Testis (tissue), 3 donors: ENCODE results near the gene ZNF219. TPM values are rescaled to one million over a fixed set of nuclear protein-coding genes. Genes with fewer than 3 reads are reported as not detected.

Source experiments
- DNase-seq: peaks from one replicate; pipeline ENCODE4 v3.0.0-alpha.2; 2019
- H3K27ac ChIP-seq, 2 donors: fragments of 200-600 bp; sonication (generic); one replicate each; pipeline ENCODE4 v1.5.1; 2019
- H3K27me3 ChIP-seq: fragments of 200-600 bp; sonication (generic); one replicate; pipeline ENCODE4 v1.5.1; 2019
- H3K36me3 ChIP-seq: fragments of 200-600 bp; sonication (generic); one replicate; pipeline ENCODE4 v1.5.1; 2017; ENCODE audit warnings: low read depth; ENCODE audit errors: missing control alignments
- H3K4me1 ChIP-seq: fragments of 200-600 bp; sonication (generic); one replicate; pipeline ENCODE4 v1.5.1; 2019
- H3K4me3 ChIP-seq, 2 donors: fragments of 200-600 bp; sonication (generic); one replicate each; pipeline ENCODE4 v1.5.1; 2017 to 2019
- H3K9me3 ChIP-seq: fragments of 200-600 bp; sonication (generic); one replicate; pipeline ENCODE4 v1.5.1; 2017
- POLR2A ChIP-seq: fragments of 450-650 bp; IDR thresholded peaks from one replicate; pipeline ENCODE4 v1.6.1; 2017; ENCODE audit warnings: antibody characterized with exemption, mild to moderate bottlenecking, moderate library complexity
- WGBS, 2 donors: methylation state at CpG; one replicate each; pipeline ENCODE4 v1.1.5; 2018; 5-methylcytosine and 5-hydroxymethylcytosine counted together
- intact Hi-C: fragments of 100-400 bp; cut with DNase I; formaldehyde crosslinking; loops from one replicate; pipeline ENCODE4 v1.15.1; 2023; ENCODE audit warnings: low total_unique reads
- polyA plus RNA-seq: library from polyadenylated mRNA; stranded (reverse); fragments of 350-450 nt; fragmentation: Illumina TruSeq; extraction: RNeasy Lipid Tissue Mini Kit (QIAGEN cat#74804); gene quantifications from one replicate; pipeline ENCODE4 v1.2.3, GENCODE V29; 2014; ENCODE audit warnings: low read depth, low replicate concordance; ENCODE audit not compliant: insufficient read depth
- total RNA-seq, 2 donors: library from RNA; depleted of rRNA; stranded (reverse); fragments of >200 nt; gene quantifications; one replicate each; pipeline ENCODE4 v1.2.3, GENCODE V29; 2016
- TF ChIP-seq, protein P1 (sequence below), 3 experiments: fragments of 450-650 bp in 2 of 3; fragments of 200-600 bp in 1 of 3; sonication (generic) in 1 of 3; IDR thresholded peaks; one replicate each; pipeline ENCODE4 v1.5.1; 2016 to 2019; ENCODE audit warnings: antibody characterized with exemption in 3 of 3, mild to moderate bottlenecking in 2 of 3, moderate library complexity in 1 of 3

ZNF219 gene
- total and polyA plus RNA-seq, 3 donors from 2014 or later, result 17.7 to 64.8 (median 42.8) TPM

DNA sequence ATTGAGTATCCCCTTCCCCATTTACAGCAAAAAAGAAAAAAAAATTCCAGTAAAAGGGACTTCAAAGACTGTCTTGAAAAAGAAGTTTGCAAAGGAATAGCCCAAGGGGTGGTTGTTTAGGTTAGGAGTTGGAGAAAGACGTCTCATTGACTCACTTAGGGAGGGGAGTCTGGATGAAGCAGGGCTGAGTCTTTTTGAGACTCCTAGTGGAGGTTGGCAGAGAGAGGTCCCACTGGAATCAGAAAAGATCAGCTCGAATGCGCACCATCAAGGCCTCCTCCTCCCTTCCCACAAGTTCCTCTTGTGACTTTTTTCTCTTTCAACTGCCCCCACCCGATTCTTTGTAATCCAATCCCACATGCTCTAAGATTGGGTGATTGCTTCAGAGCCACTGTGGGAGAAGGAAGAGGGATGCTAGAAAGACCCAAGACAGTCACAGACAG is 26.4 kb downstream of the ZNF219 start:
- peak; percentile 55 for DNase-seq
- H3K27me3 ChIP-seq, result no peaks in the 10 kb centered on the region
- H3K4me1 ChIP-seq, result peaks cover 26% of the 10 kb centered on the region
- H3K9me3 ChIP-seq, result no peaks in the 10 kb centered on the region
- intact Hi-C loops, result no loop called here
- peak overlapping the region; percentile 70 to 89 for H3K27ac ChIP-seq
- H3K4me3 ChIP-seq, result peak overlapping the region; percentile 68 to 75
- TF ChIP-seq POLR2A, result no peak
- TF ChIP-seq, protein P1, sequence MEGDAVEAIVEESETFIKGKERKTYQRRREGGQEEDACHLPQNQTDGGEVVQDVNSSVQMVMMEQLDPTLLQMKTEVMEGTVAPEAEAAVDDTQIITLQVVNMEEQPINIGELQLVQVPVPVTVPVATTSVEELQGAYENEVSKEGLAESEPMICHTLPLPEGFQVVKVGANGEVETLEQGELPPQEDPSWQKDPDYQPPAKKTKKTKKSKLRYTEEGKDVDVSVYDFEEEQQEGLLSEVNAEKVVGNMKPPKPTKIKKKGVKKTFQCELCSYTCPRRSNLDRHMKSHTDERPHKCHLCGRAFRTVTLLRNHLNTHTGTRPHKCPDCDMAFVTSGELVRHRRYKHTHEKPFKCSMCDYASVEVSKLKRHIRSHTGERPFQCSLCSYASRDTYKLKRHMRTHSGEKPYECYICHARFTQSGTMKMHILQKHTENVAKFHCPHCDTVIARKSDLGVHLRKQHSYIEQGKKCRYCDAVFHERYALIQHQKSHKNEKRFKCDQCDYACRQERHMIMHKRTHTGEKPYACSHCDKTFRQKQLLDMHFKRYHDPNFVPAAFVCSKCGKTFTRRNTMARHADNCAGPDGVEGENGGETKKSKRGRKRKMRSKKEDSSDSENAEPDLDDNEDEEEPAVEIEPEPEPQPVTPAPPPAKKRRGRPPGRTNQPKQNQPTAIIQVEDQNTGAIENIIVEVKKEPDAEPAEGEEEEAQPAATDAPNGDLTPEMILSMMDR (IDR thresholded peaks at IDR 0.05), result peak in 1 of 3 experiments; percentile 7
- no peaks in the 10 kb centered on the region for H3K36me3 ChIP-seq
- WGBS, 2 donors, result 7 to 10% methylated on average over 4 of the region's 4 CpGs

DNA sequence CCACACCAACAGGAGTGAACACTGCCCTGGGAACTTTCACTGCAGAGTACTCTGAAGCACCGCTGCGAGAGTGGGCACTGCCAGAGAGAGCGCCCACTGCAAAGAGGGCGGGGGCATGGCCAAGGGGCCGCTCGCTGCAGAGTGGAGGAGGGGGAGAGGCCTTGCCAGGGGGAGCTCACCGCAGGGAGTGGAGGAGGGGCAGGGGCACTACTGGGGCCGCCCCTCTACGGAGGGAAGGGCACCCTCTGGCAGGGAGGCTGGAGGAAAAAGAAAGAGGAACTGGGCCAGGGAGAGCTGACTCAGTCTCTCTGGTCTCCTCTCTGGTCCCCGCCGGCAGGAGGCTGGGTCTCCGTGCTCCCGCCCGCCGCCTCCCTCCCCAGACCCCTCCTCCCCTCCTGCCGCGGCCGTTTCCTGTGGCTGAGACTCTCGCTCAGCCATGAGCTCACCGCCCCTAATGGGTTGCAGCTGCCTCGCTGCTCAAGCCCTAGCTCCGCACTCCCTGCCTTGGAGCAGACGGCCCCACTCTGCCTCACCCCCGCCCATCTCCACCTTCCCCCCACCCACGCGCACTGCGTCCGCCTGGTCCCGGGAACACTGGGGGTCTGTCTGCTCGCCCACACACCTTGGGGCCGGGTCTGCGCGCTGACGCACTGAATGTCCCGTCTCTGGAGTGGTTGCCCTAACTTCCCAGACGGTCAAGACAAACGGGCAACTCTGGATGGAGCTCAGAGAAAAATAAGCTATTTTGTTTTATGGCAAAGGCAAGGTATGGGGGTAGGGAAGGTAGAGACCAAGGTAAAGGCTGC is 27.0 kb downstream of the ZNF219 start:
- intact Hi-C loops, result no loop called here

DNA sequence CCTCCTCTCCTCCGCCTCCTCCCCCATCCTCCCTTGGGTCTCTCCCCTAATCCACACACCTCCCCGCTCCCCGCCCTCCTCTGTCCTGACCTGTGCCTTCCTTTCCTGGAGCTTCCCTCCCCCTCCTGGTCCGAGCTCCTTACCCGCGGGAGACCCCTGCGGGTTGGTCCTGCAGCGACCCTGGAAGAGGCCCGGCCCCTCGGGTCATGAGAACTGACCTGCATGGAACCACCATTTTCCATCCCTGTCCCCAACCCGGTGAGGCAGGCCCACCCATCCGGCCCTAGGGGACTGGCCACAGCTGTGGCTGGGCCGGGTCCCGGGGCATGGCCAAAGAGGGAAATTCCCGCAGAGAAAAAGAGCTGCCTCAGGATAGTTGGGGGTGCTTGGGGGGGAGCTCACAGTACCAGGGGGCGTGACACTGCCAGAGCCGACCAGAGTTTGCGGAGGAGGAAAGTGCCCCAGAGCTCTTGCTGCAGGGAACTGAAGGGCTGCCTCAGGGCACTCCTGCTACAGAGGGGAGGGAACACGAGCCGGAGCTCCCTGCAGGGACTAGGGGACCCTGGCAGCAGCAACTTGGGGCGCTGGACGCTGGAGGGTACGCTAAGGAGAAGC is 27.7 kb downstream of the ZNF219 start:
- no peaks in the 10 kb centered on the region for H3K27me3 ChIP-seq
- H3K27ac ChIP-seq, result peak overlapping the region; percentile 70 to 89
- no peak for TF ChIP-seq POLR2A
- TF ChIP-seq, protein P1 (IDR thresholded peaks at IDR 0.05), result no peak
- H3K4me3 ChIP-seq, result peak overlapping the region; percentile 68 to 75
- intact Hi-C loops, result no loop called here
- H3K4me1 ChIP-seq, result peaks cover 26% of the 10 kb centered on the region
- WGBS, 2 donors, result 0 to 1% methylated on average over 19 to 23 of the region's 23 CpGs
- peak; percentile 56 for DNase-seq
- no peaks in the 10 kb centered on the region for H3K36me3 ChIP-seq
- H3K9me3 ChIP-seq, result no peaks in the 10 kb centered on the region

More for the DNA sequence above, 27.0 kb downstream of the ZNF219 start:
- WGBS, 2 donors, result 1 to 2% methylated on average over 19 to 35 of the region's 37 CpGs
- no peaks in the 10 kb centered on the region for H3K36me3 ChIP-seq
- peak overlapping the region; percentile 68 to 75 for H3K4me3 ChIP-seq
- peak overlapping the region; percentile 70 to 89 for H3K27ac ChIP-seq
- no peaks in the 10 kb centered on the region for H3K9me3 ChIP-seq
- H3K27me3 ChIP-seq, result no peaks in the 10 kb centered on the region
- peaks cover 26% of the 10 kb centered on the region for H3K4me1 ChIP-seq
- peak; percentile 77 for DNase-seq
- TF ChIP-seq POLR2A, result no peak
- TF ChIP-seq, protein P1 (IDR thresholded peaks at IDR 0.05), result no peak

DNA sequence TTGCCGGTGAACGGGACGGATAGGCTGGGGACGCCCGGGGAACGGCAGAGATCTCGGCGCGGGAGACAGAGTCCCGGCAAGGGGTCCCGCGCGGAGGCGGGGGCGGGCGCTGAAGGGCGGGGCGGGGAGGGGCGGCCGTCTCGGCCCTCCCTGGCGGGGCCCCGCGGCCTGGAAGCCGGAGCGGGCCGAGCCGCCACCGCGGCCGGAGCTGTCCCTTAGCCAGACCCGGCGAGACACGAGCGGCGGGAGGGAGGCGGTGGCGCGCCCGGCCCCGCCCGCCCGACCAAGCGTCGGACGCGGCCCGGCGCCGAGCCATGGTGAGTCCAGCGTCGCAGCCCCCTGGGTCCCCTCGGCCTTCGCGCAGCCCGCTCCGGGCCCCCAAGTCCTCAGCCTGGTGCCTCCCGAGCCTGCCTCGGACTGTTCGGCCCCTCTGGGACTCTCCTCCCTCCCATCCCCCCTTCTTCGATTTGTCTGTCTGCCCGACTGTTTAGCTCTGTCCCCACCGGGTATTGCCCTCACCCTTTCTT is 28.3 kb downstream of the ZNF219 start, which contains the start of gene ARHGEF40:
TSS of gene ARHGEF40 (plus strand) at position 222 of the 527 bp plus-strand sequence. CDS start at position 315, 93 bp downstream.
- no peak for DNase-seq
- Histone ChIP-seq H3K4me1 (peaks cover 26% of the 10 kb centered on the region), H3K27me3 (no peaks in the 10 kb centered on the region), H3K27ac (peak within 1 kb of the TSS; percentile 80 to 89), H3K9me3 (no peaks in the 10 kb centered on the region), H3K36me3 (no peaks in the 10 kb centered on the region), H3K4me3 (peak within 1 kb of the TSS; percentile 68 to 75)
- intact Hi-C loops, result no loop called here
- TF ChIP-seq POLR2A, result no peak
- TF ChIP-seq, protein P1 (IDR thresholded peaks at IDR 0.05), result no peak
- WGBS, 2 donors, result 0 to 1% methylated on average over 19 to 29 of the region's 63 CpGs
